Inferior parietal cortex (tissue), 1 donor: ENCODE results near the gene TBCD.

Experiments
- DNase-seq: peaks from one replicate; pipeline ENCODE4 v3.0.0-alpha.2; 2016; ENCODE audit errors: extremely low spot score

The TBCD gene

GRCh38 chr17:82751571-82752370 is at the start of gene TBCD:
TBCD (plus strand) TSS chr17:82752065; CDS start chr17:82752194, 129 bp downstream.
- peak; percentile 87 for DNase-seq

GRCh38 chr17:82702231-82702927 is 49.5 kb upstream of the TBCD start:
- peak; percentile 56 for DNase-seq

- DNase-seq: no peak
These were observed 48.7 kb upstream of the TBCD start for GRCh38 chr17:82703036-82703745.

GRCh38 chr17:82703935-82704865 is 47.7 kb upstream of the TBCD start:
- no peak for DNase-seq

GRCh38 chr17:82704886-82705285 is 47.0 kb upstream of the TBCD start:
- no peak for DNase-seq

GRCh38 chr17:82705756-82706155 is 46.1 kb upstream of the TBCD start:
- DNase-seq: no peak

GRCh38 chr17:82709024-82709675 is 42.7 kb upstream of the TBCD start:
- no peak for DNase-seq

GRCh38 chr17:82709676-82710498 is 42.0 kb upstream of the TBCD start:
- no peak for DNase-seq

GRCh38 chr17:82710499-82711232 is 41.2 kb upstream of the TBCD start:
- no peak for DNase-seq

GRCh38 chr17:82713071-82713723 is 38.7 kb upstream of the TBCD start:
- DNase-seq: no peak

- DNase-seq: peak; percentile 84
These were observed 35.5 kb upstream of the TBCD start, which contains the start of gene FN3KRP for GRCh38 chr17:82716203-82717010. FN3KRP (plus strand) TSS chr17:82716706; CDS start chr17:82716756, 50 bp downstream.

- no peak for DNase-seq
These were observed 32.7 kb upstream of the TBCD start for GRCh38 chr17:82718986-82719685.

- DNase-seq: no peak
These were observed 31.7 kb upstream of the TBCD start for GRCh38 chr17:82720204-82720603.

GRCh38 chr17:82722341-82723013 is 29.4 kb upstream of the TBCD start:
- DNase-seq: no peak

- no peak for DNase-seq
These were observed 28.6 kb upstream of the TBCD start for GRCh38 chr17:82723169-82723807.

- no peak for DNase-seq
These were observed 25.4 kb upstream of the TBCD start for GRCh38 chr17:82726427-82726826.
